ENCODE results near the gene MISP. TPM values are rescaled to one million over a fixed set of nuclear protein-coding genes. Genes with fewer than 3 reads are reported as not detected.

Gene MISP
- total and polyA plus RNA-seq, 2 donors (not counting 1 experiment from before 2014, with no cell fraction given) = not detected

- ChIA-PET POLR2A (no interaction called here), CTCF (interaction anchor here (0.7 to 1.9 kb wide), 3 partner anchors 115 to 149 kb away, joined by 3 to 39 read pairs (median 5); no protein-coding TSS in a partner anchor)
- no peak for DNase-seq
- Histone ChIP-seq H4K20me1 (ENCODE audit: control insufficient read depth, insufficient read depth, low read length, poor library complexity, severe bottlenecking) (no peaks in the 10 kb centered on the region), H3K36me3 (replicated peaks in 1 of 2; ENCODE audit: control extremely low read depth in 1 of 2, control insufficient read depth in 1 of 2, extremely low read depth in 1 of 2, insufficient read depth in 2 of 2, low read length in 1 of 2) (no peaks in the 10 kb centered on the region), H3K27ac (ENCODE audit: low read length in 2 of 2) (no peak overlapping the region), H3K27me3 (replicated peaks in 1 of 4; ENCODE audit: control extremely low read depth in 1 of 4, control insufficient read depth in 3 of 4, insufficient read depth in 4 of 4, low read length in 3 of 4) (peaks cover 0 to 4% (median 0%) of the 10 kb centered on the region in 4 experiments), H3K4me2 (replicated peaks; ENCODE audit: low read depth, low read length, poor library complexity, severe bottlenecking) (no peak overlapping the region), H3K9ac (ENCODE audit: low read length) (no peak overlapping the region), H3K9me3 (ENCODE audit: control extremely low read depth in 1 of 3, control insufficient read depth in 2 of 3, insufficient read depth in 1 of 3, low read length in 2 of 3) (no peaks in the 10 kb centered on the region), H3K4me3 (ENCODE audit: control extremely low read depth in 1 of 5, extremely low read depth in 1 of 5, insufficient read depth in 1 of 5, low read depth in 2 of 5, low read length in 4 of 5) (no peak overlapping the region), H3K4me1 (ENCODE audit: control insufficient read depth in 2 of 2, insufficient read depth in 2 of 2, low read length in 2 of 2) (no peaks in the 10 kb centered on the region), H3K79me2 (ENCODE audit: control insufficient read depth, insufficient read depth, low read length) (no peaks in the 10 kb centered on the region), H2AFZ (ENCODE audit: insufficient read depth, low read depth, low read length, poor library complexity, severe bottlenecking) (no peak overlapping the region)
- intact Hi-C loops (cut with micrococcal nuclease) = no loop called here
- Mint-ChIP-seq H3K9me3 (ENCODE audit: insufficient read depth) (no peaks in the 10 kb centered on the region), H3K27ac (no peak overlapping the region), H3K27me3 (peaks cover 3% of the 10 kb centered on the region), H3K4me1 (peaks cover 4% of the 10 kb centered on the region), H3K4me3 (no peak overlapping the region)
- WGBS (ENCODE audit: insufficient coverage) = 76% methylated on average over 20 of the region's 24 CpGs
- no peak for ATAC-seq (ENCODE audit: low read depth)
- no peak for TF ChIP-seq EZH2 (IDR thresholded peaks at IDR 0.05; ENCODE audit: borderline replicate concordance, insufficient read depth, low read depth, low read length, poor library complexity, severe bottlenecking)
- TF ChIP-seq, protein P1, sequence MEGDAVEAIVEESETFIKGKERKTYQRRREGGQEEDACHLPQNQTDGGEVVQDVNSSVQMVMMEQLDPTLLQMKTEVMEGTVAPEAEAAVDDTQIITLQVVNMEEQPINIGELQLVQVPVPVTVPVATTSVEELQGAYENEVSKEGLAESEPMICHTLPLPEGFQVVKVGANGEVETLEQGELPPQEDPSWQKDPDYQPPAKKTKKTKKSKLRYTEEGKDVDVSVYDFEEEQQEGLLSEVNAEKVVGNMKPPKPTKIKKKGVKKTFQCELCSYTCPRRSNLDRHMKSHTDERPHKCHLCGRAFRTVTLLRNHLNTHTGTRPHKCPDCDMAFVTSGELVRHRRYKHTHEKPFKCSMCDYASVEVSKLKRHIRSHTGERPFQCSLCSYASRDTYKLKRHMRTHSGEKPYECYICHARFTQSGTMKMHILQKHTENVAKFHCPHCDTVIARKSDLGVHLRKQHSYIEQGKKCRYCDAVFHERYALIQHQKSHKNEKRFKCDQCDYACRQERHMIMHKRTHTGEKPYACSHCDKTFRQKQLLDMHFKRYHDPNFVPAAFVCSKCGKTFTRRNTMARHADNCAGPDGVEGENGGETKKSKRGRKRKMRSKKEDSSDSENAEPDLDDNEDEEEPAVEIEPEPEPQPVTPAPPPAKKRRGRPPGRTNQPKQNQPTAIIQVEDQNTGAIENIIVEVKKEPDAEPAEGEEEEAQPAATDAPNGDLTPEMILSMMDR (IDR thresholded peaks at IDR 0.05) = no peak
Measured at GRCh38 chr19:732148-733069, 18.5 kb upstream of the MISP start.

GRCh38 chr19:734716-735115, 16.2 kb upstream of the MISP start:
- H3K4me1 Mint-ChIP-seq = peaks cover 4% of the 10 kb centered on the region
- no peak for TF ChIP-seq EZH2 (IDR thresholded peaks at IDR 0.05; ENCODE audit: borderline replicate concordance, insufficient read depth, low read depth, low read length, poor library complexity, severe bottlenecking)
- TF ChIP-seq, protein P1 (IDR thresholded peaks at IDR 0.05) = no peak
- CTCF ChIA-PET = interaction anchor here (0.6 to 1.9 kb wide), 17 partner anchors 8 to 224 kb away, joined by 3 to 39 read pairs (median 4); partner anchors contain the start of gene RNF126
- Histone ChIP-seq H3K36me3 (replicated peaks in 1 of 2; ENCODE audit: control extremely low read depth in 1 of 2, control insufficient read depth in 1 of 2, extremely low read depth in 1 of 2, insufficient read depth in 2 of 2, low read length in 1 of 2) (no peaks in the 10 kb centered on the region), H3K4me1 (ENCODE audit: control insufficient read depth in 2 of 2, insufficient read depth in 2 of 2, low read length in 2 of 2) (no peaks in the 10 kb centered on the region), H2AFZ (ENCODE audit: insufficient read depth, low read depth, low read length, poor library complexity, severe bottlenecking) (no peak overlapping the region), H4K20me1 (ENCODE audit: control insufficient read depth, insufficient read depth, low read length, poor library complexity, severe bottlenecking) (no peaks in the 10 kb centered on the region), H3K4me3 (ENCODE audit: control extremely low read depth in 1 of 5, extremely low read depth in 1 of 5, insufficient read depth in 1 of 5, low read depth in 2 of 5, low read length in 4 of 5) (no peak overlapping the region), H3K27me3 (replicated peaks in 1 of 4; ENCODE audit: control extremely low read depth in 1 of 4, control insufficient read depth in 3 of 4, insufficient read depth in 4 of 4, low read length in 3 of 4) (peaks cover 0 to 4% (median 0%) of the 10 kb centered on the region in 4 experiments), H3K9ac (ENCODE audit: low read length) (no peak overlapping the region), H3K4me2 (replicated peaks; ENCODE audit: low read depth, low read length, poor library complexity, severe bottlenecking) (no peak overlapping the region), H3K79me2 (ENCODE audit: control insufficient read depth, insufficient read depth, low read length) (no peaks in the 10 kb centered on the region), H3K9me3 (ENCODE audit: control extremely low read depth in 1 of 3, control insufficient read depth in 2 of 3, insufficient read depth in 1 of 3, low read length in 2 of 3) (no peaks in the 10 kb centered on the region), H3K27ac (ENCODE audit: low read length in 2 of 2) (no peak overlapping the region)
- intact Hi-C loops (cut with micrococcal nuclease) = loop anchor here (1.0 kb wide), 1 partner anchor 150 kb away; no protein-coding TSS in a partner anchor
- no peak overlapping the region for H3K27ac Mint-ChIP-seq
- POLR2A ChIA-PET = no interaction called here
- 86% methylated on average over 11 of the region's 13 CpGs for WGBS (ENCODE audit: insufficient coverage)
- H3K27me3 Mint-ChIP-seq = peaks cover 5% of the 10 kb centered on the region
- no peak overlapping the region for H3K4me3 Mint-ChIP-seq
- peak; percentile 8 for DNase-seq
- ATAC-seq (ENCODE audit: low read depth) = no peak
- no peaks in the 10 kb centered on the region for H3K9me3 Mint-ChIP-seq (ENCODE audit: insufficient read depth)
